Activated T-cell treated with anti-CD3 and anti-CD28 coated beads, Interleukin-2, amount 50 U/mL, for 48 hours (primary cell): ENCODE data around the gene ANKFY1.

Experiments used
- DNase-seq, 2 experiments: peaks; one replicate each; pipeline ENCODE4 v3.0.0-alpha.2; 2020

Gene ANKFY1

GRCh38 chr17:4263282-4264215 lies at the start of gene ANKFY1:
TSS of gene ANKFY1 (minus strand) at chr17:4263979. CDS start at chr17:4263941, 38 bp downstream.
- peak; percentile 99 to 100 for DNase-seq

GRCh38 chr17:4310354-4311060 lies 46.7 kb upstream of the ANKFY1 start:
- no peak for DNase-seq

GRCh38 chr17:4309897-4310296 lies 46.1 kb upstream of the ANKFY1 start:
- DNase-seq: no peak

- DNase-seq: no peak
Observed at GRCh38 chr17:4307179-4307930, 43.6 kb upstream of the ANKFY1 start.

- no peak for DNase-seq
Observed at GRCh38 chr17:4305224-4305623, 41.4 kb upstream of the ANKFY1 start.

- DNase-seq: peak; percentile 51 to 53
Observed at GRCh38 chr17:4304417-4305027, 40.7 kb upstream of the ANKFY1 start.

GRCh38 chr17:4301066-4301465 lies 37.3 kb upstream of the ANKFY1 start:
- DNase-seq: no peak

- no peak for DNase-seq
Observed at GRCh38 chr17:4297351-4297750, 33.6 kb upstream of the ANKFY1 start.

- DNase-seq: no peak
Observed at GRCh38 chr17:4295686-4296085, 31.9 kb upstream of the ANKFY1 start.

GRCh38 chr17:4293572-4293971 lies 29.8 kb upstream of the ANKFY1 start:
- DNase-seq: no peak

- DNase-seq: no peak
Observed at GRCh38 chr17:4287710-4288109, 23.9 kb upstream of the ANKFY1 start.

- DNase-seq: no peak
Observed at GRCh38 chr17:4276514-4276913, 12.7 kb upstream of the ANKFY1 start.

- no peak for DNase-seq
Observed at GRCh38 chr17:4272972-4273368, 9.2 kb upstream of the ANKFY1 start.

- no peak for DNase-seq
Observed at GRCh38 chr17:4272213-4272971, 8.6 kb upstream of the ANKFY1 start.

GRCh38 chr17:4270736-4271135 lies 7.0 kb upstream of the ANKFY1 start:
- no peak for DNase-seq

- no peak for DNase-seq
Observed at GRCh38 chr17:4269915-4270314, 6.1 kb upstream of the ANKFY1 start.

GRCh38 chr17:4267402-4267801 lies 3.6 kb upstream of the ANKFY1 start:
- DNase-seq: no peak

GRCh38 chr17:4266550-4266949 lies 2.8 kb upstream of the ANKFY1 start:
- no peak for DNase-seq

- no peak for DNase-seq
Observed at GRCh38 chr17:4262703-4263102, 1.1 kb downstream of the ANKFY1 start.

GRCh38 chr17:4261452-4261851 lies 2.3 kb downstream of the ANKFY1 start:
- DNase-seq: no peak

- DNase-seq: no peak
Observed at GRCh38 chr17:4258867-4259266, 4.9 kb downstream of the ANKFY1 start.

- DNase-seq: peak in 1 of 2 experiments; percentile 35
Observed at GRCh38 chr17:4256952-4257351, 6.8 kb downstream of the ANKFY1 start.
